Measurements from ENCODE around the gene ARSI.

ARSI gene

GRCh38 chr5:150323092-150323491, 20.4 kb upstream of the ARSI start:
- H3K4me1 ChIP-seq (ENCODE audit: control insufficient read depth, insufficient read depth, low read length) = peaks cover 7% of the 10 kb centered on the region
- ChIA-PET POLR2A (no interaction called here), CTCF (interaction anchor here (0.7 to 1.4 kb wide), 2 partner anchors 14 to 28 kb away, joined by 3 to 6 read pairs; no protein-coding TSS in a partner anchor)
- TF ChIP-seq ZNF324 (tag by site-specific recombination; IDR thresholded peaks at IDR 0.05) (no peak), ZNF677 (tag by site-specific recombination; IDR thresholded peaks at IDR 0.05) (no peak), ZNF707 (tag by site-specific recombination; IDR thresholded peaks at IDR 0.05) (no peak), SP7 (tag by site-specific recombination; IDR thresholded peaks at IDR 0.05) (no peak), ZNF473 (tag by site-specific recombination; IDR thresholded peaks at IDR 0.05) (no peak), SCRT2 (tag by site-specific recombination; IDR thresholded peaks at IDR 0.05) (peak; percentile 62; the same call in 1 of the 2 replicates), ZBTB6 (tag by site-specific recombination; IDR thresholded peaks at IDR 0.05) (no peak), EGR2 (tag by site-specific recombination; IDR thresholded peaks at IDR 0.05; ENCODE audit: low read depth) (no peak), ATF2 (tag by site-specific recombination; IDR thresholded peaks at IDR 0.05; ENCODE audit: low read depth) (peak; percentile 65), BCL6B (tag by site-specific recombination; IDR thresholded peaks at IDR 0.05) (no peak), ZNF548 (tag by site-specific recombination; IDR thresholded peaks at IDR 0.05) (no peak)
- TF ChIP-seq, protein P1, sequence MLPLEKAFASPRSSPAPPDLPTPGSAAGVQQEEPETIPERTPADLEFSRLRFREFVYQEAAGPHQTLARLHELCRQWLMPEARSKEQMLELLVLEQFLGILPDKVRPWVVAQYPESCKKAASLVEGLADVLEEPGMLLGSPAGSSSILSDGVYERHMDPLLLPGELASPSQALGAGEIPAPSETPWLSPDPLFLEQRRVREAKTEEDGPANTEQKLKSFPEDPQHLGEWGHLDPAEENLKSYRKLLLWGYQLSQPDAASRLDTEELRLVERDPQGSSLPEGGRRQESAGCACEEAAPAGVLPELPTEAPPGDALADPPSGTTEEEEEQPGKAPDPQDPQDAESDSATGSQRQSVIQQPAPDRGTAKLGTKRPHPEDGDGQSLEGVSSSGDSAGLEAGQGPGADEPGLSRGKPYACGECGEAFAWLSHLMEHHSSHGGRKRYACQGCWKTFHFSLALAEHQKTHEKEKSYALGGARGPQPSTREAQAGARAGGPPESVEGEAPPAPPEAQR (tag by site-specific recombination; IDR thresholded peaks at IDR 0.05) = no peak
- H3K9me3 ChIP-seq (ENCODE audit: control insufficient read depth, insufficient read depth, low read depth, low read length) = no peaks in the 10 kb centered on the region
- no peak overlapping the region for H3K4me3 ChIP-seq (ENCODE audit: low read depth, low read length)
- H3K36me3 ChIP-seq (ENCODE audit: control insufficient read depth in 2 of 2, insufficient read depth in 1 of 2, low read length in 2 of 2) = no peaks in the 10 kb centered on the region
- no peak overlapping the region for H3K27ac ChIP-seq (ENCODE audit: extremely low read depth, low read depth, low read length)

- Histone ChIP-seq H3K4me3 (ENCODE audit: low read depth, low read length) (no peak overlapping the region), H3K27ac (ENCODE audit: extremely low read depth, low read depth, low read length) (no peak overlapping the region), H3K4me1 (ENCODE audit: control insufficient read depth, insufficient read depth, low read length) (peaks cover 7% of the 10 kb centered on the region), H3K9me3 (ENCODE audit: control insufficient read depth, insufficient read depth, low read depth, low read length) (no peaks in the 10 kb centered on the region), H3K36me3 (ENCODE audit: control insufficient read depth in 2 of 2, insufficient read depth in 1 of 2, low read length in 2 of 2) (no peaks in the 10 kb centered on the region)
- ChIA-PET CTCF (interaction anchor here (1.4 kb wide), 1 partner anchor 29 kb away, joined by 6 read pairs; no protein-coding TSS in a partner anchor), POLR2A (no interaction called here)
- TF ChIP-seq ZNF670 (tag by site-specific recombination; IDR thresholded peaks at IDR 0.05; ENCODE audit: low read depth) = no peak
- no peak for TF ChIP-seq RBAK (tag by site-specific recombination; IDR thresholded peaks at IDR 0.05)
- TF ChIP-seq PRDM1 (tag by site-specific recombination; IDR thresholded peaks at IDR 0.05) = no peak
- no peak for TF ChIP-seq ZSCAN5A (tag by site-specific recombination; IDR thresholded peaks at IDR 0.05)
- no peak for TF ChIP-seq ZNF596 (tag by site-specific recombination; IDR thresholded peaks at IDR 0.05)
- no peak for TF ChIP-seq OVOL3 (tag by site-specific recombination; IDR thresholded peaks at IDR 0.05)
Measured at GRCh38 chr5:150322202-150322601, 19.5 kb upstream of the ARSI start.

All from HEK293 (cell line).